Panc1 (cell line): ENCODE data around the gene WDFY3. TPM values are rescaled to one million over a fixed set of nuclear protein-coding genes. Genes with fewer than 3 reads are reported as not detected.

Experiments
- ATAC-seq: fragments of 200-7000 bp; cut with Tn5 transposase; 2 replicates; pipeline ENCODE4 v1.9.1; 2020; ENCODE audit warnings: mild to moderate bottlenecking, moderate library complexity
- BruUV-seq: library from RNA; stranded (reverse); fragments of 400-500 nt; replicated peaks from 2 replicates; lab custom pipeline; 2021; lab: Mats Ljungman, UMichigan
- CTCF ChIA-PET: fragments of 300-600 bp; sonication (Branson Sonifier 250); formaldehyde crosslinking; loops from one replicate; lab custom pipeline; 2022; ENCODE audit warnings: antibody characterized with exemption; lab: Charles Lee
- POLR2A ChIA-PET: fragments of 300-600 bp; sonication (Branson Sonifier 250); formaldehyde crosslinking; loops from one replicate; lab custom pipeline; 2022; ENCODE audit warnings: antibody characterized with exemption; lab: Charles Lee
- DNase-seq: peaks from one replicate; pipeline ENCODE4 v3.0.0-alpha.2; 2010; ENCODE audit warnings: low read depth, low spot score
- H3K27ac ChIP-seq: 2 replicates; pipeline ENCODE4 v1.5.1; 2011; ENCODE audit warnings: mild to moderate bottlenecking, low read length, inconsistent platforms
- H3K27me3 ChIP-seq: fragments of 200-500 bp; sonication (Bioruptor generic); 2 replicates; pipeline ENCODE4 v1.6.0; 2014; ENCODE audit warnings: low read length, inconsistent platforms; ENCODE audit not compliant: control insufficient read depth, insufficient read depth
- H3K36me3 ChIP-seq: fragments of 200-500 bp; sonication (Bioruptor generic); 2 replicates; pipeline ENCODE4 v1.5.1; 2014; ENCODE audit warnings: inconsistent platforms, mild to moderate bottlenecking, low read length, moderate library complexity; ENCODE audit not compliant: control insufficient read depth, insufficient read depth
- H3K4me1 ChIP-seq: 2 replicates; pipeline ENCODE4 v1.5.1; 2011; ENCODE audit warnings: inconsistent platforms, mild to moderate bottlenecking, low read length, moderate library complexity; ENCODE audit not compliant: control insufficient read depth, insufficient read depth
- H3K4me3 ChIP-seq, 2 experiments: 2 replicates each; pipeline ENCODE4 v1.5.1; 2011 to 2012; ENCODE audit warnings: low read depth in 2 of 2, low read length in 2 of 2, mild to moderate bottlenecking in 2 of 2, inconsistent platforms in 1 of 2, moderate library complexity in 1 of 2
- H3K9me3 ChIP-seq: fragments of 200-500 bp; sonication (Bioruptor generic); 2 replicates; pipeline ENCODE4 v1.5.1; 2014; ENCODE audit warnings: low read depth, mild to moderate bottlenecking, inconsistent platforms, low read length, moderate library complexity; ENCODE audit not compliant: control insufficient read depth, insufficient read depth
- CTCF ChIP-seq: fragments of 450-650 bp; IDR thresholded peaks from 2 replicates; pipeline ENCODE4 v1.5.1; 2017; ENCODE audit warnings: mild to moderate bottlenecking
- POLR2AphosphoS5 ChIP-seq: IDR thresholded peaks from 2 replicates; pipeline ENCODE4 v1.6.1; 2012; ENCODE audit warnings: mild to moderate bottlenecking, low read depth, low read length, moderate library complexity
- REST ChIP-seq, 2 experiments: IDR thresholded peaks; 2 replicates each; pipeline ENCODE4 v1.6.1; 2011 to 2012; ENCODE audit warnings: low read depth in 2 of 2, control low read depth in 1 of 2, low read length in 1 of 2, mild to moderate bottlenecking in 1 of 2, moderate library complexity in 1 of 2; ENCODE audit not compliant: insufficient read depth in 1 of 2
- SIN3A ChIP-seq: IDR thresholded peaks from 2 replicates; pipeline ENCODE4 v1.6.1; 2012; ENCODE audit warnings: low read depth, mild to moderate bottlenecking, low read length, moderate library complexity, borderline replicate concordance; ENCODE audit not compliant: insufficient read depth
- TCF7L2 ChIP-seq: IDR thresholded peaks from 2 replicates; pipeline ENCODE4 v1.6.1; 2011; ENCODE audit warnings: mild to moderate bottlenecking, low read depth, low read length, inconsistent platforms
- in situ Hi-C: cut with HindIII; loops from 2 replicates; pipeline ENCODE4 v1.10.0; 2016; ENCODE audit warnings: low sequenced_read_pairs, low pct_unique_long_range_greater_than_20kb
- intact Hi-C: fragments of 100-400 bp; cut with micrococcal nuclease; formaldehyde crosslinking; loops from one replicate; pipeline ENCODE4 v1.10.0; 2022; ENCODE audit not compliant: unreplicated experiment
- total RNA-seq: library from RNA; stranded (reverse); gene quantifications from one replicate; pipeline ENCODE4 v1.2.1, GENCODE V29; 2021; ENCODE audit not compliant: unreplicated experiment

The WDFY3 gene
- total RNA-seq, 1 experiment from 2014 or later = 47.8 TPM

- BruUV-seq = no TSS peak
- CTCF ChIA-PET = no interaction called here
- Histone ChIP-seq H3K4me3 (no peak overlapping the region), H3K27me3 (no peaks in the 10 kb centered on the region), H3K9me3 (no peaks in the 10 kb centered on the region), H3K4me1 (no peaks in the 10 kb centered on the region), H3K27ac (no peak overlapping the region), H3K36me3 (no peaks in the 10 kb centered on the region)
- DNase-seq = no peak
- intact Hi-C loops = no loop called here
- in situ Hi-C loops = no loop called here
- TF ChIP-seq SIN3A (no peak), REST (IDR thresholded peaks at IDR 0.05; ENCODE audit: insufficient read depth in 1 of 2, low read depth in 2 of 2, low read length in 1 of 2) (no peak), CTCF (no peak), TCF7L2 (no peak), POLR2AphosphoS5 (no peak)
- POLR2A ChIA-PET = no interaction called here
- ATAC-seq = no peak
Observed at GRCh38 chr4:84878090-84878489, 88.4 kb downstream of the WDFY3 start.

GRCh38 chr4:84877051-84877833, 89.2 kb downstream of the WDFY3 start:
- DNase-seq (no peak), ATAC-seq (no peak)
- intact Hi-C loops (no loop called here), in situ Hi-C loops (no loop called here)
- Histone ChIP-seq H3K9me3 (no peaks in the 10 kb centered on the region), H3K27me3 (no peaks in the 10 kb centered on the region), H3K27ac (no peak overlapping the region), H3K4me3 (no peak overlapping the region), H3K36me3 (no peaks in the 10 kb centered on the region), H3K4me1 (no peaks in the 10 kb centered on the region)
- no peak for TF ChIP-seq SIN3A
- no peak for TF ChIP-seq TCF7L2
- no peak for TF ChIP-seq POLR2AphosphoS5
- no peak for TF ChIP-seq REST (IDR thresholded peaks at IDR 0.05; ENCODE audit: insufficient read depth in 1 of 2, low read depth in 2 of 2, low read length in 1 of 2)
- no peak for TF ChIP-seq CTCF
- POLR2A ChIA-PET = interaction anchor here (0.7 kb wide), 1 partner anchor 48 kb away, joined by 4 read pairs; no protein-coding TSS in a partner anchor
- no TSS peak for BruUV-seq
- CTCF ChIA-PET = no interaction called here
